Vagina (tissue), 2 donors: ENCODE results near the gene NAT8L. TPM values are rescaled to one million over a fixed set of nuclear protein-coding genes. Genes with fewer than 3 reads are reported as not detected.
A peak's percentile ranks its signal among the peaks of the same experiment; 100 is the strongest.

Experiments used
- DNase-seq, 2 donors: peaks; one replicate each; pipeline ENCODE4 v3.0.0-alpha.2; 2017; ENCODE audit errors: extremely low spot score in 2 of 2
- H3K27ac ChIP-seq: fragments of 200-600 bp; sonication (generic); one replicate; pipeline ENCODE4 v1.5.1; 2019
- H3K27me3 ChIP-seq: fragments of 200-600 bp; sonication (generic); one replicate; pipeline ENCODE4 v1.5.1; 2019
- H3K36me3 ChIP-seq, 2 donors: fragments of 200-600 bp; sonication (generic); one replicate each; pipeline ENCODE4 v1.5.1; 2017 to 2019
- H3K4me1 ChIP-seq: fragments of 200-600 bp; sonication (generic); one replicate; pipeline ENCODE4 v1.5.1; 2019
- H3K4me3 ChIP-seq, 2 donors: fragments of 200-600 bp; sonication (generic); 1 replicate in 1 of 2; 2 replicates in 1 of 2; pipeline ENCODE4 v1.5.1; 2016 to 2019
- H3K9me3 ChIP-seq: fragments of 200-600 bp; sonication (generic); one replicate; pipeline ENCODE4 v1.5.1; 2019
- POLR2A ChIP-seq, 2 donors: fragments of 450-650 bp; IDR thresholded peaks; one replicate each; pipeline ENCODE4 v1.6.1; 2017; ENCODE audit warnings: antibody characterized with exemption in 2 of 2, mild to moderate bottlenecking in 2 of 2, moderate library complexity in 2 of 2
- POLR2AphosphoS5 ChIP-seq, 2 donors: sonication (generic); formaldehyde crosslinking; IDR thresholded peaks; one replicate each; pipeline ENCODE4 v1.9.0; 2017; ENCODE audit warnings: antibody characterized with exemption in 2 of 2, mild to moderate bottlenecking in 2 of 2, low read depth in 1 of 2; ENCODE audit not compliant: insufficient read depth in 1 of 2
- intact Hi-C: fragments of 100-400 bp; cut with DNase I; formaldehyde crosslinking; loops from one replicate; pipeline ENCODE4 v1.15.1; 2023
- total RNA-seq: library from RNA; depleted of rRNA; stranded (reverse); fragments of >200 nt; gene quantifications from one replicate; pipeline ENCODE4 v1.2.3, GENCODE V29; 2016
- TF ChIP-seq, protein P1 (sequence below), 3 experiments: fragments of 450-650 bp in 2 of 3; fragments of 200-600 bp in 1 of 3; sonication (generic) in 1 of 3; IDR thresholded peaks; one replicate each; pipeline ENCODE4 v1.5.1; 2017 to 2019; ENCODE audit warnings: antibody characterized with exemption in 3 of 3, mild to moderate bottlenecking in 2 of 3, moderate library complexity in 2 of 3

NAT8L gene
- total RNA-seq, 1 donor from 2014 or later: 1.7 TPM

DNA sequence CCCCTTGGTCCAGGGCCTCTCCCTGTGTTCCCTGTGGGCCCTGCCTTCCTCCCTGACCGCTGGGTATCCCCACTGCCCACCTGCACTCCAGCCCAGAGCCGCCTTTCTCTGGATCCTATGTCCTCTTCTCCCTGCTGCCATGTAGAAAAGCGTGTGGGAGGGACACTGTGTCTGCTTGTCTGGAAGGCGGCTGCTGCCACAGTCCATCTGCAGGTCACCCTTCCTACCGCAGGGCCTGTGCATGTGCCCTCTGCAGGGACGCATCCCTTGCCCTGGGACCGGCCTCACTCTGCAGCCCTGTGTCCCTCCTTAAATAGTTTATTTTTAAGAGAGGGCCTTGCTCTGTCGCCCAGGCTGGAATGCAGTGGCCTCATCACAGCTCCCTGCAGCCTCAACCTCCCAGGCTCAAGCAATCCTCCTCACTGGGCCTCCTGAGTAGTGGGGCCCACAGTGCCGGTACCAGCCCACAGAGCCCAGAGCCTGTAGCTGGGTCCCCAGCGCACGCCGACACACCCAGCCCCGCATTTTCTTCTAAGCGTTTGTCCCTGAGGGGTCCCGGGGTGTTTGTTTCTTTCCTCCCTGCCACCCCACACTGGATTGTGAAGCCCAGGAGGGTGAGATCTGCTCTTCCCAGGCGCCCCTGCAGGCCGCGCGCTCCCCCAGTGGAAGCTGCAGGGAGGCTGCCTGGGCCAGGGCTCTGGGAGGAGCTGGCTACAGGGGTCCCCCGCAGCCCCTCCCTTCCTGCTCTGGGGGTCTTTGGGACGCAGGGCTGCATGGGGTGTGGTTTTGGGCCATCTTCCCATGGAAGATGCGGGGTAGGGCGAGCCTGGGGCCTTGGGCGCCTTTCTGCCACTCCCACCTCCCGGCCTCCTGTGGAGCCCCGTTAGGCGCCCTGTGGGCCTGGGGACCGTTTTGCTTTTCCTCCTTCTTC lies 12.8 kb upstream of the NAT8L start:
- intact Hi-C loops: no loop called here
- Histone ChIP-seq H3K9me3 (no peaks in the 10 kb centered on the region), H3K36me3 (no peaks in the 10 kb centered on the region), H3K4me1 (peaks cover 11% of the 10 kb centered on the region), H3K27me3 (no peaks in the 10 kb centered on the region), H3K27ac (no peak overlapping the region), H3K4me3 (no peak overlapping the region)
- TF ChIP-seq, protein P1, sequence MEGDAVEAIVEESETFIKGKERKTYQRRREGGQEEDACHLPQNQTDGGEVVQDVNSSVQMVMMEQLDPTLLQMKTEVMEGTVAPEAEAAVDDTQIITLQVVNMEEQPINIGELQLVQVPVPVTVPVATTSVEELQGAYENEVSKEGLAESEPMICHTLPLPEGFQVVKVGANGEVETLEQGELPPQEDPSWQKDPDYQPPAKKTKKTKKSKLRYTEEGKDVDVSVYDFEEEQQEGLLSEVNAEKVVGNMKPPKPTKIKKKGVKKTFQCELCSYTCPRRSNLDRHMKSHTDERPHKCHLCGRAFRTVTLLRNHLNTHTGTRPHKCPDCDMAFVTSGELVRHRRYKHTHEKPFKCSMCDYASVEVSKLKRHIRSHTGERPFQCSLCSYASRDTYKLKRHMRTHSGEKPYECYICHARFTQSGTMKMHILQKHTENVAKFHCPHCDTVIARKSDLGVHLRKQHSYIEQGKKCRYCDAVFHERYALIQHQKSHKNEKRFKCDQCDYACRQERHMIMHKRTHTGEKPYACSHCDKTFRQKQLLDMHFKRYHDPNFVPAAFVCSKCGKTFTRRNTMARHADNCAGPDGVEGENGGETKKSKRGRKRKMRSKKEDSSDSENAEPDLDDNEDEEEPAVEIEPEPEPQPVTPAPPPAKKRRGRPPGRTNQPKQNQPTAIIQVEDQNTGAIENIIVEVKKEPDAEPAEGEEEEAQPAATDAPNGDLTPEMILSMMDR (IDR thresholded peaks at IDR 0.05): no peak
- TF ChIP-seq POLR2AphosphoS5 (IDR thresholded peaks at IDR 0.05; ENCODE audit: insufficient read depth in 1 of 2, low read depth in 1 of 2) (no peak), POLR2A (IDR thresholded peaks at IDR 0.05) (no peak)
- DNase-seq: peak; percentile 49 to 87

DNA sequence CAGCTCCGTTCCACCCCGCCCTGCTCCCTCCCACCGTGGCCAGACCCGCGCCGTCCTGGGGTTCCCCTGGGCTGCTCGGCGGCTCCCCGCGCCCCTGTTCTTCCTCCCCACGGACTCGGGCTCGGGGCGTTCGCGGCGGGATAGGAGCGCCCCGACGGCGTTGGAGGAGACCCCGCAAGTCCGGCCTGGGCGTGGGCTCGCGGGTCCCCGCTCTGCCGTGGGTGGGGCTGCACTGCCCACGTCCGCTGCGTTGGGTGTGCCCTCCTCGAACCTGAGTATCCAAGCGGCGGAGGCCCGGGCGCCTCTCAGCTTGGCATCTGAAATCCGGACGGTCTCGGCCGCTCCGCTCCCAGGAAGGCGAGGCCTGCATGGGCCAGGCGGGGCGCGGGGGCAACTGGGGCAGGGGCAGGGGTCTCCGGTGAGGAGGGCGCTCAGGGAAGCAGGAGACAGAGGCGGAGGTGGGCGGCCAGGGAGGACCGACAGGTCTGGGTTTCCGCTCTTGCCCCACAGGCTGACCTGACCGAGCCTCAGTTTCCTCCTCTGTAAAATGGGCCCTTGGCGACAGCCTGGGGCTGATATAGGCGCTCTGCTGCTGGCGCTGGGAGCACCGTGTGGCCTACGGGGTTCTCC lies 12.0 kb upstream of the NAT8L start:
- peak in 1 of 2 donors; percentile 47 for DNase-seq
- no peaks in the 10 kb centered on the region for H3K27me3 ChIP-seq
- no peak overlapping the region for H3K4me3 ChIP-seq
- peaks cover 4% of the 10 kb centered on the region for H3K4me1 ChIP-seq
- TF ChIP-seq POLR2AphosphoS5 (IDR thresholded peaks at IDR 0.05; ENCODE audit: insufficient read depth in 1 of 2, low read depth in 1 of 2): no peak
- TF ChIP-seq POLR2A (IDR thresholded peaks at IDR 0.05): no peak
- TF ChIP-seq, protein P1 (IDR thresholded peaks at IDR 0.05): no peak
- intact Hi-C loops: no loop called here
- no peaks in the 10 kb centered on the region for H3K36me3 ChIP-seq
- H3K9me3 ChIP-seq: no peaks in the 10 kb centered on the region
- no peak overlapping the region for H3K27ac ChIP-seq

DNA sequence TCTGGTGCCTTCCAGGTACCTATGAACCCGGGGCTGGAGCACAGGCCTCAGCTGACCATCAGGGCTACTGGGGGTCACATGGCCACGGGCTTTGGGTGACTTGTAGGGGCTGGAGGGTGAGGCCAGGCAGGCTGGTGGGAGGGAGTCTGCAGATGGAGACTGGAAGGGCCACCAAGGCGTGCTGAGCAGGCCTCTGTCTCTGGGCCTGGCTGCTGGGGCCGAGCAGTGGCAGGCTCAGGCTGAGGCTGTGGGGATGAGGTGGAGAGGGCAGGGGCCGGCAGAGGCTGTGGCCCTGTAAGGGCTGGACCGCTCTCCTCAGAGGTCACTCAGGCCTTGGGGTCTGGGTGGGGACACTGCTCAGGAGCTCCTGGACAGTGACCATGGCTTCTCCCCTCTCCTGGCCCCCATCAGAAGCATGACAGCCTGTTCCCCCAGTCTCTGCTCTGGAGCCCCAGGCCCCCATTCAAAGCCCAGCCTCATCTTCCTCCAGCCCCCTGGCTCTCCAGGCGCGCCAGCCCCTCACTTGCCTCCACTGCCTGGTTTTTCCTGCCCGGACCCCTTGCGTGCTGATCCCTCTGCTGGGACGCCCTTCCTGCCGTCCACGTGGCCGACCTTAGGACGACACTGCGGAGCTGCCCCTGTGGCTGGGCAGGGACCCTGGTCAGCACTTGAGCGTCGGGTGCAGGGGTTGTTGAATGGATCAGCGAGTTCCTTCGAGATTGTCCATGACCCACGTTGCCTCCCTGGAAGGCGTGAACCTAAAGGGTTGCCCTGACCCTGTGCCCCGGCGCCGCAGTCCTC lies 11.1 kb upstream of the NAT8L start:
- no peaks in the 10 kb centered on the region for H3K27me3 ChIP-seq
- H3K4me3 ChIP-seq: no peak overlapping the region
- no peaks in the 10 kb centered on the region for H3K36me3 ChIP-seq
- H3K4me1 ChIP-seq: no peaks in the 10 kb centered on the region
- no peaks in the 10 kb centered on the region for H3K9me3 ChIP-seq
- TF ChIP-seq POLR2A (IDR thresholded peaks at IDR 0.05) (no peak), POLR2AphosphoS5 (IDR thresholded peaks at IDR 0.05; ENCODE audit: insufficient read depth in 1 of 2, low read depth in 1 of 2) (no peak)
- TF ChIP-seq, protein P1 (IDR thresholded peaks at IDR 0.05): no peak
- intact Hi-C loops: no loop called here
- no peak overlapping the region for H3K27ac ChIP-seq
- no peak for DNase-seq

DNA sequence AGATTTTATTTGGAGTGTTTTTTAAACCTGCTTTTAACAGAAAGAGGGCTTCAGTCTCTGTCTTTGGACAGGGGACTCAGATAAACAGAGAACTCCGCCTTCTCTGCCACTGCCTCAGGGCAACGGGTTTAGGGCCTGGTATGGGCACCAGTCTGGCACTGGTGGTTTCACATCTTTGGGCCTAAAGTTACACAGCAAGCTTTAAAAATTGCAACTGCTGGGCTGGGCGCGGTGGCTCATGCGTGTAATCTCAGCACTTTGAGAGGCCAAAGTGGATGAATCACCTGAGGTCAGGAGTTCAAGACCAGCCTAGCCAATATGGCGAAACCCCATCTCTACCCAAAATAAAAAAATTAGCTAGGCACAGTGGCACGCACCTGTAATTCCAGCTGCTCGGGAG lies 10.3 kb upstream of the NAT8L start:
- no peaks in the 10 kb centered on the region for H3K9me3 ChIP-seq
- H3K27ac ChIP-seq: no peak overlapping the region
- H3K4me1 ChIP-seq: no peaks in the 10 kb centered on the region
- H3K36me3 ChIP-seq: no peaks in the 10 kb centered on the region
- no peak overlapping the region for H3K4me3 ChIP-seq
- TF ChIP-seq, protein P1 (IDR thresholded peaks at IDR 0.05): no peak
- no peak for TF ChIP-seq POLR2AphosphoS5 (IDR thresholded peaks at IDR 0.05; ENCODE audit: insufficient read depth in 1 of 2, low read depth in 1 of 2)
- no peak for TF ChIP-seq POLR2A (IDR thresholded peaks at IDR 0.05)
- intact Hi-C loops: no loop called here
- no peak for DNase-seq
- no peaks in the 10 kb centered on the region for H3K27me3 ChIP-seq
